ENCODE data around the gene CNN2. TPM values are rescaled to one million over a fixed set of nuclear protein-coding genes. Genes with fewer than 3 reads are reported as not detected.
A peak's percentile ranks its signal among the peaks of the same experiment; 100 is the strongest.

CNN2 gene
- total and polyA plus RNA-seq, 3 experiments from 2014 or later, result 78.1 to 792 (median 78.9) TPM

DNA sequence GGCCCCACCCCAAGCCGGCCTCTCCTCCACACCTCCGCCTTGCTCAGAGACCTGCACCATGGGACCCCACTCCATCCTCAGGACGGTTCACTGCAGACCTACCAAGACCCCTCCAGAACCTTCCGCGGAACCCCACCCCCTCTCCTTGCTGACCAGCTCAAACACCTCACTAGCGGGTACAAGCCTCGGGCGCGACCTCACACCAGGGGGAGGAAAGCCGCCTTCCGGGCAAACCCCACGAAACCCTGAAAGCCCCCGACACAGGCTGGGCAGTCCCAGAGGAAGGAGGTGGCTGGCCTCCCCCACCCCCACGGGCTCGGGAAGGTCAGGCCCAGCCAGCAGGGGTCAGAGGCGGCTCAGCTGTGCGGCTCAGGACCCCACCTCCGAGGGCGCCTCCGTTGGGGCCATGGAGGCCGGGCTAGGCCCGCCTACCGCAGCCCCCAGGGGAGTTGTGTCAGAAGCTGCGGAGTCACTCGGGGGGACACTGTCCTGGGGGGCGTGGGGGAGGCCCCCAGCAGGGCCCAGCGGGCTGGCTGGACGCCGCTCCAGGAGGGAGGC is 16.3 kb upstream of the CNN2 start:
- Histone ChIP-seq H3K9me3 (ENCODE audit: low read length) (no peaks in the 10 kb centered on the region), H3K36me3 (ENCODE audit: insufficient read depth, low read length) (no peaks in the 10 kb centered on the region), H3K27me3 (ENCODE audit: insufficient read depth, low read length, poor library complexity, severe bottlenecking) (no peaks in the 10 kb centered on the region), H3K4me3 (ENCODE audit: low read length) (no peak overlapping the region), H3K4me1 (ENCODE audit: insufficient read depth, low read length) (no peaks in the 10 kb centered on the region), H3K27ac (ENCODE audit: low read depth, low read length) (no peak overlapping the region)
- H3K9me3 Mint-ChIP-seq, result no peaks in the 10 kb centered on the region
- H3K36me3 Mint-ChIP-seq, result peaks cover 0 to 30% (median 0%) of the 10 kb centered on the region in 3 donors
- peaks cover 0 to 2% of the 10 kb centered on the region in 2 donors for H3K27me3 Mint-ChIP-seq
- DNase-seq, result no peak
- ChIA-PET POLR2A (interaction anchor here (0.5 to 0.6 kb wide), 3 partner anchors 19 to 91 kb away, joined by 3 to 4 read pairs (median 3); no protein-coding TSS in a partner anchor), CTCF (interaction anchor here (0.8 to 0.9 kb wide), 2 partner anchors 11 to 31 kb away, joined by 3 to 4 read pairs; no protein-coding TSS in a partner anchor)
- H3K4me1 Mint-ChIP-seq, result peaks cover 0 to 5% (median 3%) of the 10 kb centered on the region in 3 donors
- H3K27ac Mint-ChIP-seq, result no peak overlapping the region
- H3K4me3 Mint-ChIP-seq, result no peak overlapping the region

DNA sequence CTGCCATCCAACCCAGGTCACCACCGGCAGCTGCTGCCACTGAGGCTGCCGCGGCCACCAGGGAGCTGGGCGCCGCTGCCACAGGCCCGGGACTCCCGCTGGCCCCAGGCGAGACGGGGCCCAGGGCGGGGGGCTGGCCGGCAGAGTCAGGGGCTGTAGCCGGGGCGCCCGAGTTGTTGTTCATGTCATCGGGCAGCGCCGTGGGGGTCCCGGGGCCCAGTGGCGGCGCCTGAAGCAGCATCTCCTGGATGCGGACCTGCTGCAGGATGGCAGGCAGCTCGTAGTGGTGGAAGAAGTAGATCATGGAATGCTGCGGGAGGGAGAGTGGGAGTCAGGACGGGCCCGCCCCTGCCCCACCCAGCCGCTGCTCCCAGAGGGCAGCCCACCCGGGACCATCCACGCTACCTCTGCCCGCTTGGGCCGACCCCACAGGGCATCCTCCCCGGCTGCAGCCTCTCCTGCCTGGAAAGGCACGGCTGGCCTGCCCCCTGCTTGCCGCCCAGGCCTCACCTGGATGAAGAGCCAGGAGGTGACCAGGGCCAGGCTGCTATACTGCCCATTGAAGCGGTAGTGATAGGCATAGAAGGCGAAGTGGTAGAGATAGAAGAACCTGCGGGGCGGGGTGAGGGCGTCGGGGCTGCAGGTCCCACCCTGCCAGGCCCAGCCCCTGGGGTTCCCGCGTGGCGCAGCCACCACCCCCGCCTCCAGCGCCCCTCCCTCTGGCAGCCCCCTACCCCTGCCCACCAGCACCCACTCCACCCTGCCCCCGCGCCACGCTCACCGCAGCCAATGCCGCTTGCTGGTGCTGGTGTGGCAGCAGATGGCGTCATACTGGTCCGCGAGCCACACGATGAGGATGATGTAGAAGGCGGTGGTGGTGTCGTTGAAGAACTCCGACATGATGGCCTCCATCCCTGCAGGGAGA is 15.6 kb upstream of the CNN2 start:
- POLR2A ChIA-PET, result interaction anchor here (0.5 kb wide), 2 partner anchors 49 to 92 kb away, joined by 3 read pairs; no protein-coding TSS in a partner anchor
- no peak overlapping the region for H3K4me3 ChIP-seq (ENCODE audit: low read length)
- H3K4me1 Mint-ChIP-seq, result peaks cover 0 to 9% (median 3%) of the 10 kb centered on the region in 3 donors
- H3K9me3 ChIP-seq (ENCODE audit: low read length), result no peaks in the 10 kb centered on the region
- CTCF ChIA-PET, result interaction anchor here (0.8 kb wide), 1 partner anchor 32 kb away, joined by 3 read pairs; no protein-coding TSS in a partner anchor
- H3K27ac ChIP-seq (ENCODE audit: low read depth, low read length), result no peak overlapping the region
- no peaks in the 10 kb centered on the region for H3K9me3 Mint-ChIP-seq
- H3K27ac Mint-ChIP-seq, result peak overlapping the region in 1 of 8 donors; percentile 42
- peaks cover 0 to 33% (median 0%) of the 10 kb centered on the region in 3 donors for H3K36me3 Mint-ChIP-seq
- H3K4me3 Mint-ChIP-seq, result no peak overlapping the region
- no peaks in the 10 kb centered on the region for H3K36me3 ChIP-seq (ENCODE audit: insufficient read depth, low read length)
- DNase-seq, result no peak
- H3K27me3 Mint-ChIP-seq, result no peaks in the 10 kb centered on the region
- H3K27me3 ChIP-seq (ENCODE audit: insufficient read depth, low read length, poor library complexity, severe bottlenecking), result no peaks in the 10 kb centered on the region
- H3K4me1 ChIP-seq (ENCODE audit: insufficient read depth, low read length), result peaks cover 4% of the 10 kb centered on the region

DNA sequence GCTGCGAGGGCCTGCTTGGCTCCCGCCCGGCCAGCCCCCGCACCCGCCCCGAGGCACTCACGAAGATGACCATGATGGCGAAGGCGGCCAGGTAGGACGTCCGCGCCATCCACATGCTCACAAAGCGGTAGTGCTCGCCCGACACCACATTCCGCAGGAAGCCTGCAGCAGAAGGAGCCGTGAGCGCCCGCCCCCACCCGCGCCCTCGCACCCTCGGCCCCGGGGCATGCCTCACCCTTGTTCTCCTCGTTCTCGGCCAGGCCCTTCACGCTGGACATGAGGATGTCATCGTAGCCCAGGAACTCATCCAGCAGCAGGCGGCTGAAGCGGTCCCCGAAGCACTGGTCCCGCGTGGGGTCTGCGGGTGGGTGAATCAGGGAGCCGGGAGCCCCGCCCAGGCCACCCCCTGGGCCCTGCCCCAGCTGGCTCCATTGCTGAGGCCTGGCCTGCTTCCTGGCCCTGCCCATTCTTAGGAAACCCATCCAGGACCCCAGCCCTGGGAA is 14.5 kb upstream of the CNN2 start:
- CTCF ChIA-PET, result no interaction called here
- H3K4me3 Mint-ChIP-seq, result no peak overlapping the region
- Histone ChIP-seq H3K4me3 (ENCODE audit: low read length) (no peak overlapping the region), H3K36me3 (ENCODE audit: insufficient read depth, low read length) (no peaks in the 10 kb centered on the region), H3K9me3 (ENCODE audit: low read length) (no peaks in the 10 kb centered on the region), H3K27me3 (ENCODE audit: insufficient read depth, low read length, poor library complexity, severe bottlenecking) (no peaks in the 10 kb centered on the region), H3K27ac (ENCODE audit: low read depth, low read length) (no peak overlapping the region), H3K4me1 (ENCODE audit: insufficient read depth, low read length) (peaks cover 13% of the 10 kb centered on the region)
- POLR2A ChIA-PET, result no interaction called here
- no peak for DNase-seq
- H3K27ac Mint-ChIP-seq, result no peak overlapping the region
- no peaks in the 10 kb centered on the region for H3K9me3 Mint-ChIP-seq
- H3K27me3 Mint-ChIP-seq, result no peaks in the 10 kb centered on the region
- peaks cover 2 to 18% (median 5%) of the 10 kb centered on the region in 3 donors for H3K4me1 Mint-ChIP-seq
- H3K36me3 Mint-ChIP-seq, result peaks cover 0 to 36% (median 0%) of the 10 kb centered on the region in 3 donors

DNA sequence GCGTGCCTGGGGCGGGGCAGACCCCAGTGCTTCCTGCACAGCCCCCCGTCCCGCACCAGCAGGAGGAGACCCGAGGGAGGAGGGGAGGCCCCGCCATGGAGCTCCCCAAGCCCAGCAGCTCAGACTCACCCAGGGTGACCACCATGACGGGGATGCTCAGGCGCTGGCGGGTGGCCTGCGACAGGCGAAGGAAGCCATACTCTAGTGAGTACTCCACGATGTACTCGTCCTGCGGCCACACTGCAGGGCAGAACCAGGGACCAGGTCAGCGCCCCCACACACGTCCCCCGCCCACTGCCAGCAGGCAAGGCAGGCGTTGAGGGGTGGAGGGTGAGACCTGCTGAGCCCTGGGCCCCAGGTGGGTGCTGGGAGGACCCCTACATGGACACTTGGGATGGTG is 14.1 kb upstream of the CNN2 start:
- Histone ChIP-seq H3K4me3 (ENCODE audit: low read length) (no peak overlapping the region), H3K27ac (ENCODE audit: low read depth, low read length) (no peak overlapping the region), H3K36me3 (ENCODE audit: insufficient read depth, low read length) (no peaks in the 10 kb centered on the region), H3K9me3 (ENCODE audit: low read length) (no peaks in the 10 kb centered on the region), H3K27me3 (ENCODE audit: insufficient read depth, low read length, poor library complexity, severe bottlenecking) (no peaks in the 10 kb centered on the region), H3K4me1 (ENCODE audit: insufficient read depth, low read length) (peaks cover 17% of the 10 kb centered on the region)
- ChIA-PET CTCF (no interaction called here), POLR2A (interaction anchor here (1.1 kb wide), 1 partner anchor 15 kb away, joined by 3 read pairs; no protein-coding TSS in a partner anchor)
- no peak for DNase-seq
- no peaks in the 10 kb centered on the region for H3K27me3 Mint-ChIP-seq
- no peaks in the 10 kb centered on the region for H3K9me3 Mint-ChIP-seq
- peaks cover 0 to 37% (median 0%) of the 10 kb centered on the region in 3 donors for H3K36me3 Mint-ChIP-seq
- peaks cover 6 to 22% (median 9%) of the 10 kb centered on the region in 3 donors for H3K4me1 Mint-ChIP-seq
- no peak overlapping the region for H3K27ac Mint-ChIP-seq
- H3K4me3 Mint-ChIP-seq, result no peak overlapping the region

DNA sequence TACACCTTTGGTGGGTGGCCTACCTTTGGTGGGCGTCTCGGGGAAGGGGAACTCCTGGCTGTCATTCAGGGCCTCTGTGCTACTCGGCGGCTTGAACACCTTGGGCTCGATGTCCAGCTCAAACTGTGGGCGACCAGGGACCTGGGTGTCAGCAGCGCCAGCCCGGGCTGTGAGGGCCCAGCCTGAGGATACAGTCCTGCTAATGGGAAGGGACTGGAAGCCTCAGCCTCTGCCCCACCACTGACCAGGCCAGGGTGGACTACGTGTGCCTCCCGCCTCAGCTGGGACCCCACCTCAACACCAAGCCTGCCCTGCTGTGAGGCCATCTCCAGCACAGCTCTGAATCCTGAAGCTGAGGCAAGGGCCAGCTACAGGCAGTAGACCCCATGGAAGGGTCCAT is 13.2 kb upstream of the CNN2 start:
- Mint-ChIP-seq H3K27me3 (no peaks in the 10 kb centered on the region), H3K9me3 (no peaks in the 10 kb centered on the region), H3K27ac (peak overlapping the region in 1 of 8 donors; percentile 39), H3K4me3 (no peak overlapping the region), H3K4me1 (peaks cover 14 to 31% (median 15%) of the 10 kb centered on the region in 3 donors), H3K36me3 (peaks cover 0 to 38% (median 0%) of the 10 kb centered on the region in 3 donors)
- Histone ChIP-seq H3K4me1 (ENCODE audit: insufficient read depth, low read length) (peaks cover 26% of the 10 kb centered on the region), H3K4me3 (ENCODE audit: low read length) (no peak overlapping the region), H3K27me3 (ENCODE audit: insufficient read depth, low read length, poor library complexity, severe bottlenecking) (no peaks in the 10 kb centered on the region), H3K36me3 (ENCODE audit: insufficient read depth, low read length) (peaks cover 5% of the 10 kb centered on the region), H3K9me3 (ENCODE audit: low read length) (no peaks in the 10 kb centered on the region), H3K27ac (ENCODE audit: low read depth, low read length) (no peak overlapping the region)
- ChIA-PET CTCF (no interaction called here), POLR2A (interaction anchor here (1.0 to 1.1 kb wide), 2 partner anchors 8 to 14 kb away, joined by 3 read pairs; partner anchors contain the start of gene RNU6-2)
- DNase-seq, result no peak

DNA sequence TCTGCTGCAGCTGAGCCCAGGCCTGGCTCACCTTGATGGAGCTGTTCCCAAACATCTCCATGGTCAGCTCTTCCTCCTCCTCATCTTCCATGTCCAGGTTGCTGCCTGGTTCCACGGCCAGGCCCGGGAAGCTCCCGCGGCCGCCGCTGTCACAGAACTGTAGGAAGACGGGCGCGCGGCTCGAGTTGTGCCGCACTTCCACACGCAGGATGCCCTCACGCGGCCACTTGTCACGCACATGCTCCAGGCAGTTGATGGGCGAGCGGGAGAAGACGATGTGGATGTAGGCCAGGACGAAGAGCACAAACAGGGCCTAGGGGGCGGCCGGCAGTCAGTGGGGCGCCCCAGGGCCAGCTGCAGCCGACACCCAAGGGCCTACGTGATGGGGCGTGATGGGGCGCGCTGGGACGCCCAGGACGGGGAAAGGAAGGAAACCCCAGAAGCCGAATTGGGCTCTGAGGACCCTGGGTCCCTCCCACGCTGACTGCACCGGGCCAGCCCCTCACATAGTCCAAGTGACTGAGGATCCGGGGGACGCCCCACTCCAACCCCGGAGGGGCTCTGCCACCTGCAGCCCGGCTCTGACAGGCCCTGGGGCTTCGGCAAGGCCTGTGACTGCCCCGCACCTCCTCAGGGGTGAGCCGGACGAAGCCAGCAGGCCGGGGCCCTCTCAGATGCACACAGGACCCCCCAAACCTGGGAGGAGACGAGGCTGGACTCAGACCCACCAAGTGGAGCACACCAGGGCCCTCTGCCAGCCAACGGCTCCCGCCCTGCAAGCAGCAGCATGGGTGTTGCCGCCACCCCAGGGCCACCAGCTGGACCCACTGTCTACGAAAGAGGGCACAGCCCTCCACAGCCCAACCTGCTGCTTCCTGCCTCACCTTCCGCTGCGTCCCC is 12.0 kb upstream of the CNN2 start:
- DNase-seq, result no peak
- Mint-ChIP-seq H3K4me3 (no peak overlapping the region), H3K36me3 (peaks cover 0 to 39% (median 0%) of the 10 kb centered on the region in 3 donors), H3K9me3 (no peaks in the 10 kb centered on the region), H3K27me3 (no peaks in the 10 kb centered on the region), H3K27ac (peak overlapping the region in 1 of 8 donors; percentile 71), H3K4me1 (peaks cover 16 to 43% (median 24%) of the 10 kb centered on the region in 3 donors)
- no peak overlapping the region for H3K27ac ChIP-seq (ENCODE audit: low read depth, low read length)
- H3K27me3 ChIP-seq (ENCODE audit: insufficient read depth, low read length, poor library complexity, severe bottlenecking), result no peaks in the 10 kb centered on the region
- peaks cover 38% of the 10 kb centered on the region for H3K4me1 ChIP-seq (ENCODE audit: insufficient read depth, low read length)
- peaks cover 5% of the 10 kb centered on the region for H3K36me3 ChIP-seq (ENCODE audit: insufficient read depth, low read length)
- no peaks in the 10 kb centered on the region for H3K9me3 ChIP-seq (ENCODE audit: low read length)
- ChIA-PET CTCF (no interaction called here), POLR2A (interaction anchor here (0.6 to 1.2 kb wide), 3 partner anchors 18 to 42 kb away, joined by 3 to 5 read pairs (median 3); partner anchors contain the start of gene WDR18)
- no peak overlapping the region for H3K4me3 ChIP-seq (ENCODE audit: low read length)

DNA sequence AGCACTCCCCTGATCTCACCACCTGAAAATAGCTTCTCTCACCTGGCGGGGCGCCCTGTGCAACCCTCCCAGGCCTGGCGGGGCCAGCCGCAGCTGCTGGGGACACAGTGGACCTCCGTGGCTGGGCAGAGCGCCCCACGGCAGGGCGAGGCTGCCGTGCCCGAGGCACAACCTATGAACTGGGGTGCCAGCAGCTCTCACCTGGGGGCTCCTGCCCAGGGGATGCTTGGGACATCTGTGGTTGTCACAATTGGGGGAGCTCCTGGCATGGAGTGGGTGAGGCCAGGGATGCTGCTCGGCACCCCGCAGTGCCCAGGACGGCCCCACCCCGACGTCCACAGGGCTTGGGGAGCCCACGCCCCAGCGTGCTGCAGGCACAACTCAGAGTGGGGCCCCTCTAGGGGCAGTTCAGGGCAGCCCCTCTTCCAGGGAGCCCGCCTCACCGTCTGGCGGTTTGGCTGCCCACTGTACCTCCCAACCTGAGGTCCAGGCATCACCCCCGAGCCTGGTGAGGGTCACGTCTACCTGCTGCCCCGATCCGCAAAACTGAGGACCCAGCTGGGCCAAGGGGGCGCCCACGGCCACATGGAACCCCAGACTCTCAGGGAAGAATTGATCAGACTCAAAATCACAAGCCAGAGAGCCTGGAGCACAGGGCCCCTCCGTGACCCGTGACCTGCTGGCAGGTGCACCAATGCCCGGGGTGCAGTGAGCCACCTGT is 11.2 kb upstream of the CNN2 start:
- Mint-ChIP-seq H3K4me1 (peaks cover 18 to 51% (median 30%) of the 10 kb centered on the region in 3 donors), H3K27ac (peak overlapping the region in 4 of 8 donors; percentile 17 to 54 (median 42)), H3K36me3 (peaks cover 0 to 39% (median 0%) of the 10 kb centered on the region in 3 donors), H3K27me3 (no peaks in the 10 kb centered on the region), H3K9me3 (no peaks in the 10 kb centered on the region), H3K4me3 (no peak overlapping the region)
- H3K4me3 ChIP-seq (ENCODE audit: low read length), result no peak overlapping the region
- peaks cover 46% of the 10 kb centered on the region for H3K4me1 ChIP-seq (ENCODE audit: insufficient read depth, low read length)
- H3K36me3 ChIP-seq (ENCODE audit: insufficient read depth, low read length), result peaks cover 5% of the 10 kb centered on the region
- H3K27me3 ChIP-seq (ENCODE audit: insufficient read depth, low read length, poor library complexity, severe bottlenecking), result no peaks in the 10 kb centered on the region
- ChIA-PET POLR2A (interaction anchor here (1.0 to 1.2 kb wide), 2 partner anchors 19 to 31 kb away, joined by 3 read pairs; partner anchors contain the start of gene WDR18), CTCF (interaction anchor here (0.7 to 1.4 kb wide), 2 partner anchors 8 to 14 kb away, joined by 3 read pairs; no protein-coding TSS in a partner anchor)
- DNase-seq, result no peak
- H3K27ac ChIP-seq (ENCODE audit: low read depth, low read length), result no peak overlapping the region
- no peaks in the 10 kb centered on the region for H3K9me3 ChIP-seq (ENCODE audit: low read length)

Measured in CD8-positive, alpha-beta memory T cell (primary cell).